B cell (primary cell): ENCODE measurements around the gene ST8SIA5. TPM values are rescaled to one million over a fixed set of nuclear protein-coding genes. Genes with fewer than 3 reads are reported as not detected.

Experiments
- ATAC-seq: fragments of 200-7000 bp; cut with Tn5 transposase; one replicate; pipeline ENCODE4 v1.10.0; 2021; ENCODE audit warnings: low read depth, mild to moderate bottlenecking, moderate number of reproducible peaks, moderate library complexity
- CTCF ChIA-PET: fragments of 350-600 bp; sonication (Branson Sonifier 250); formaldehyde crosslinking; loops from one replicate; lab custom pipeline; 2021; ENCODE audit warnings: antibody characterized with exemption, inconsistent platforms; lab: Charles Lee
- POLR2A ChIA-PET: fragments of 350-600 bp; sonication (Branson Sonifier 250); formaldehyde crosslinking; loops from one replicate; lab custom pipeline; 2021; ENCODE audit warnings: antibody characterized with exemption; lab: Charles Lee
- DNase-seq: peaks from one replicate; pipeline ENCODE4 v3.0.0; 2013
- H2AFZ ChIP-seq: 2 replicates; pipeline ENCODE4 v1.6.1; 2012; ENCODE audit warnings: mild to moderate bottlenecking, low read depth, low read length; ENCODE audit not compliant: insufficient read depth, poor library complexity, severe bottlenecking
- H3K27ac ChIP-seq, 2 donors: 1 replicate in 1 of 2; 2 replicates in 1 of 2; pipeline ENCODE4 v1.5.1; 2012 to 2013; ENCODE audit warnings: low read length in 2 of 2, mild to moderate bottlenecking in 2 of 2, moderate library complexity in 1 of 2
- H3K27me3 ChIP-seq, 4 experiments: fragments of 200-600 bp in 1 of 4; sonication (generic) in 1 of 4; replicated peaks in 1 of 4; 1 replicate in 2 of 4; 2 replicates in 2 of 4; pipeline versions ENCODE4 v1.6.1 to v1.7.0; 2013 to 2016; ENCODE audit warnings: low read length in 3 of 4, mild to moderate bottlenecking in 2 of 4, mixed read lengths in 1 of 4, moderate library complexity in 1 of 4; ENCODE audit not compliant: insufficient read depth in 4 of 4, control insufficient read depth in 3 of 4; ENCODE audit errors: control extremely low read depth in 1 of 4
- H3K36me3 ChIP-seq, 2 experiments: replicated peaks in 1 of 2; 1 replicate in 1 of 2; 2 replicates in 1 of 2; pipeline versions ENCODE4 v1.6.1 to v1.7.1; 2013; ENCODE audit warnings: low read length in 1 of 2; ENCODE audit not compliant: insufficient read depth in 2 of 2, control insufficient read depth in 1 of 2; ENCODE audit errors: control extremely low read depth in 1 of 2, extremely low read depth in 1 of 2
- H3K4me1 ChIP-seq, 2 donors: fragments of 200-600 bp in 1 of 2; sonication (generic) in 1 of 2; 1 replicate in 1 of 2; 2 replicates in 1 of 2; pipeline versions ENCODE4 v1.5.1 to v1.6.1; 2013 to 2017; ENCODE audit warnings: low read length in 2 of 2; ENCODE audit not compliant: control insufficient read depth in 2 of 2, insufficient read depth in 2 of 2
- H3K4me2 ChIP-seq: replicated peaks from 2 replicates; pipeline ENCODE3; 2012; ENCODE audit warnings: mild to moderate bottlenecking, low read depth, low read length; ENCODE audit not compliant: poor library complexity, severe bottlenecking
- H3K4me3 ChIP-seq, 5 experiments: fragments of 200-600 bp in 1 of 5; sonication (generic) in 1 of 5; 1 replicate in 3 of 5; 2 replicates in 2 of 5; pipeline versions ENCODE4 v1.5.1 to v1.7.0; 2011 to 2016; ENCODE audit warnings: low read length in 4 of 5, mild to moderate bottlenecking in 4 of 5, low read depth in 2 of 5, control low read depth in 1 of 5, moderate library complexity in 1 of 5; ENCODE audit not compliant: insufficient read depth in 1 of 5; ENCODE audit errors: control extremely low read depth in 1 of 5, extremely low read depth in 1 of 5
- H3K79me2 ChIP-seq: fragments of 200-600 bp; sonication (generic); one replicate; pipeline ENCODE4 v1.6.0; 2016; ENCODE audit warnings: low read length; ENCODE audit not compliant: control insufficient read depth, insufficient read depth
- H3K9ac ChIP-seq: fragments of 200-600 bp; sonication (generic); 2 replicates; pipeline ENCODE4 v1.6.1; 2017; ENCODE audit warnings: mild to moderate bottlenecking, low read length, moderate library complexity
- H3K9me3 ChIP-seq, 3 donors: one replicate each; pipeline versions ENCODE4 v1.6.1 to v1.7.1; 2013; ENCODE audit warnings: low read length in 2 of 3; ENCODE audit not compliant: control insufficient read depth in 2 of 3, insufficient read depth in 1 of 3; ENCODE audit errors: control extremely low read depth in 1 of 3
- H4K20me1 ChIP-seq: 2 replicates; pipeline ENCODE4 v1.6.0; 2012; ENCODE audit warnings: mild to moderate bottlenecking, low read length; ENCODE audit not compliant: insufficient read depth, control insufficient read depth, poor library complexity, severe bottlenecking
- H3K27ac Mint-ChIP-seq: one replicate; pipeline ENCODE4 v1.8.0; 2021; ENCODE audit warnings: mixed read lengths
- H3K27me3 Mint-ChIP-seq: one replicate; pipeline ENCODE4 v1.8.0; 2021; ENCODE audit warnings: mixed read lengths
- H3K4me1 Mint-ChIP-seq: one replicate; pipeline ENCODE4 v1.8.0; 2021; ENCODE audit warnings: mixed read lengths
- H3K4me3 Mint-ChIP-seq: one replicate; pipeline ENCODE4 v1.8.0; 2021; ENCODE audit warnings: mixed read lengths
- H3K9me3 Mint-ChIP-seq: one replicate; pipeline ENCODE4 v1.8.0; 2022; ENCODE audit warnings: mixed read lengths; ENCODE audit not compliant: insufficient read depth
- CTCF ChIP-seq: fragments of 200-600 bp; IDR thresholded peaks from one replicate; pipeline ENCODE4 v1.8.0; 2022; ENCODE audit warnings: antibody characterized with exemption, mild to moderate bottlenecking
- EZH2 ChIP-seq: IDR thresholded peaks from 2 replicates; pipeline ENCODE4 v1.6.1; 2012; ENCODE audit warnings: borderline replicate concordance, low read depth, mild to moderate bottlenecking, moderate library complexity, low read length; ENCODE audit not compliant: insufficient read depth, poor library complexity, severe bottlenecking
- WGBS: methylation state at CpG from one replicate; pipeline ENCODE4 v1.1.5; 2013; ENCODE audit warnings: missing lambda C conversion rate; ENCODE audit not compliant: insufficient coverage; 5-methylcytosine and 5-hydroxymethylcytosine counted together
- intact Hi-C: fragments of 100-400 bp; cut with micrococcal nuclease; formaldehyde crosslinking; loops from one replicate; pipeline ENCODE4 v1.10.0; 2022
- polyA plus RNA-seq: library from polyadenylated mRNA; depleted of rRNA; stranded (reverse); fragments of >200 nt; gene quantifications from 2 replicates; pipeline ENCODE4 v1.2.3, GENCODE V29; 2012
- total RNA-seq, 2 donors: library from RNA; stranded (reverse); fragments of 120-200 nt in 1 of 2; gene quantifications; 1 replicate in 1 of 2; 2 replicates in 1 of 2; pipeline versions ENCODE4 v1.2.3 to v1.2.4, GENCODE V29; 2013 to 2022

Gene ST8SIA5
- total and polyA plus RNA-seq, 2 donors (not counting 1 experiment from before 2014, with no cell fraction given), result not detected

GRCh38 chr18:46794607-46795006, 37.8 kb upstream of the ST8SIA5 start:
- peaks cover 3% of the 10 kb centered on the region for H3K9me3 Mint-ChIP-seq

GRCh38 chr18:46793565-46793964, 36.7 kb upstream of the ST8SIA5 start:
- Histone ChIP-seq H3K27ac (no peak overlapping the region), H3K9me3 (peaks cover 0 to 8% (median 3%) of the 10 kb centered on the region in 3 donors), H3K4me2 (no peak overlapping the region), H2AFZ (no peak overlapping the region), H3K4me1 (no peaks in the 10 kb centered on the region), H3K79me2 (no peaks in the 10 kb centered on the region), H4K20me1 (no peaks in the 10 kb centered on the region), H3K9ac (no peak overlapping the region), H3K27me3 (no peaks in the 10 kb centered on the region), H3K36me3 (no peaks in the 10 kb centered on the region), H3K4me3 (no peak overlapping the region)
- CTCF ChIA-PET, result no interaction called here
- H3K27ac Mint-ChIP-seq, result no peak overlapping the region
- WGBS, result no CpG with 5 or more reads among the region's 3 CpGs
- TF ChIP-seq EZH2 (no peak), CTCF (no peak)
- ATAC-seq (no peak), DNase-seq (no peak)
- no peaks in the 10 kb centered on the region for H3K27me3 Mint-ChIP-seq
- no peak overlapping the region for H3K4me3 Mint-ChIP-seq
- H3K4me1 Mint-ChIP-seq, result no peaks in the 10 kb centered on the region
- H3K9me3 Mint-ChIP-seq, result peaks cover 3% of the 10 kb centered on the region
- POLR2A ChIA-PET, result no interaction called here
- intact Hi-C loops, result no loop called here

More at GRCh38 chr18:46794607-46795006, 37.8 kb upstream of the ST8SIA5 start:
- intact Hi-C loops, result no loop called here
- no peak overlapping the region for H3K4me3 ChIP-seq
- no peaks in the 10 kb centered on the region for H3K4me1 ChIP-seq
- no peak overlapping the region for H2AFZ ChIP-seq
- no peak overlapping the region for H3K9ac ChIP-seq
- no peak for DNase-seq
- H3K4me3 Mint-ChIP-seq, result no peak overlapping the region
- H3K27me3 ChIP-seq, result no peaks in the 10 kb centered on the region
- no peaks in the 10 kb centered on the region for H3K79me2 ChIP-seq
- H3K4me2 ChIP-seq, result no peak overlapping the region
- H3K9me3 ChIP-seq, result peaks cover 0 to 8% (median 1%) of the 10 kb centered on the region in 3 donors
- no peaks in the 10 kb centered on the region for H3K27me3 Mint-ChIP-seq
- TF ChIP-seq CTCF, result no peak
- no peak for ATAC-seq
- H4K20me1 ChIP-seq, result no peaks in the 10 kb centered on the region
- no peaks in the 10 kb centered on the region for H3K4me1 Mint-ChIP-seq
- no peaks in the 10 kb centered on the region for H3K36me3 ChIP-seq
- H3K27ac ChIP-seq, result no peak overlapping the region
- ChIA-PET POLR2A (no interaction called here), CTCF (interaction anchor here (1.4 kb wide), 1 partner anchor 9 kb away, joined by 3 read pairs; no protein-coding TSS in a partner anchor)
- H3K27ac Mint-ChIP-seq, result no peak overlapping the region
- no CpG with 5 or more reads among the region's 1 CpG for WGBS
